A549 (cell line): ENCODE measurements around the gene JAZF1. TPM values are rescaled to one million over a fixed set of nuclear protein-coding genes. Genes with fewer than 3 reads are reported as not detected.

ENCODE experiments used
- ATAC-seq, 2 experiments: fragments of 200-7000 bp in 1 of 2; fragments of >200 bp in 1 of 2; cut with Nextera tagmentation in 1 of 2; cut with Tn5 transposase in 1 of 2; 3 replicates each; pipeline versions ENCODE4 v1.8.0 to v1.9.1; 2018 to 2020; ENCODE audit warnings: mild to moderate bottlenecking in 1 of 2, moderate library complexity in 1 of 2
- CTCF ChIA-PET: fragments of 300-600 bp; sonication (Branson Sonifier 250); formaldehyde crosslinking; extraction: SDS; loops from one replicate; lab custom pipeline; 2021; ENCODE audit warnings: antibody characterized with exemption, inconsistent platforms; lab: Yijun Ruan, JAX
- POLR2A ChIA-PET: fragments of 350-600 bp; formaldehyde crosslinking; extraction: SDS; loops from one replicate; lab custom pipeline; 2021; ENCODE audit warnings: antibody characterized with exemption, inconsistent platforms; lab: Yijun Ruan, JAX
- DNase-seq, 2 experiments: peaks; one replicate each; pipeline versions ENCODE4 v3.0.0 to v3.0.0-alpha.2; 2011 to 2016; ENCODE audit warnings: low read depth in 1 of 2, low spot score in 1 of 2
- FAIRE-seq: peaks from 2 replicates; lab custom pipeline; 2011; peaks lifted over from hg19 to GRCh38; lab: Jason Lieb, UNC
- H3K27ac ChIP-seq, 2 experiments: fragments of >200 bp; sonication (Bioruptor Twin); formaldehyde crosslinking; 3 replicates each; pipeline ENCODE4 v1.5.1; 2016 to 2017
- H3K4me1 ChIP-seq: fragments of >200 bp; sonication (Bioruptor Twin); formaldehyde crosslinking; 3 replicates; pipeline ENCODE4 v1.6.1; 2016
- H3K4me2 ChIP-seq: fragments of >200 bp; sonication (Bioruptor Twin); formaldehyde crosslinking; 3 replicates; pipeline ENCODE4 v1.6.1; 2016
- H3K4me3 ChIP-seq: fragments of >200 bp; sonication (Bioruptor Twin); formaldehyde crosslinking; 3 replicates; pipeline ENCODE4 v1.5.1; 2016
- H3K9me3 ChIP-seq: fragments of >200 bp; sonication (Bioruptor Twin); formaldehyde crosslinking; 3 replicates; pipeline ENCODE4 v1.6.1; 2016
- CBX8 ChIP-seq: fragments of 200-600 bp; sonication (generic); IDR thresholded peaks from 2 replicates; pipeline ENCODE4 v1.6.1; 2016
- CEBPB ChIP-seq, 2 experiments: fragments of >200 bp in 1 of 2; sonication (Bioruptor Twin) in 1 of 2; formaldehyde crosslinking in 1 of 2; IDR thresholded peaks; 2 replicates each; pipeline ENCODE4 v1.6.1; 2012 to 2016
- CHD2 ChIP-seq: fragments of 150-350 bp; IDR thresholded peaks from 2 replicates; pipeline ENCODE4 v1.6.1; 2014; ENCODE audit warnings: low read length; ENCODE audit not compliant: partially characterized antibody
- ESRRA ChIP-seq: fragments of 150-350 bp; IDR thresholded peaks from 2 replicates; pipeline ENCODE4 v1.6.1; 2014; ENCODE audit warnings: mild to moderate bottlenecking, low read length, borderline replicate concordance
- FOSL2 ChIP-seq, 2 experiments: fragments of 450-650 bp in 1 of 2; fragments of >200 bp in 1 of 2; sonication (Bioruptor Twin) in 1 of 2; formaldehyde crosslinking; IDR thresholded peaks; 2 replicates each; pipeline versions ENCODE4 v1.5.0 to v1.6.1; 2016 to 2020; ENCODE audit warnings: mild to moderate bottlenecking in 1 of 2, moderate library complexity in 1 of 2
- GATA3 ChIP-seq: IDR thresholded peaks from 2 replicates; pipeline ENCODE4 v1.6.1; 2012; ENCODE audit warnings: borderline replicate concordance
- HES2 ChIP-seq: fragments of >200 bp; sonication (Bioruptor Twin); formaldehyde crosslinking; IDR thresholded peaks from 2 replicates; pipeline ENCODE4 v1.6.1; 2016
- HOXB13 ChIP-seq: fragments of 250-450 bp; sonication (Bioruptor Pico); IDR thresholded peaks from 2 replicates; pipeline ENCODE4 v1.5.0; 2020; ENCODE audit warnings: low read depth, mild to moderate bottlenecking, moderate library complexity
- JUN ChIP-seq, 2 experiments: fragments of >200 bp; sonication (Bioruptor Twin); formaldehyde crosslinking; IDR thresholded peaks; 2 replicates in 1 of 2; 3 replicates in 1 of 2; pipeline ENCODE4 v1.6.1; 2016 to 2017
- JUNB ChIP-seq: fragments of >200 bp; sonication (Bioruptor Twin); formaldehyde crosslinking; IDR thresholded peaks from 2 replicates; pipeline ENCODE4 v1.6.1; 2016
- KDM1A ChIP-seq: fragments of 200-600 bp; sonication (generic); IDR thresholded peaks from 2 replicates; pipeline ENCODE4 v1.6.1; 2016; ENCODE audit warnings: low read depth, mild to moderate bottlenecking
- KDM5A ChIP-seq: fragments of 200-600 bp; sonication (generic); IDR thresholded peaks from 2 replicates; pipeline ENCODE4 v1.6.1; 2016; ENCODE audit warnings: antibody characterized with exemption, mild to moderate bottlenecking
- MAFK ChIP-seq: fragments of 450-650 bp; IDR thresholded peaks from 2 replicates; pipeline ENCODE4 v1.6.1; 2014; ENCODE audit not compliant: partially characterized antibody
- MAX ChIP-seq: IDR thresholded peaks from 2 replicates; pipeline ENCODE4 v1.6.1; 2012
- NPAS2 ChIP-seq: fragments of 250-450 bp; sonication (Bioruptor Pico); IDR thresholded peaks from 2 replicates; pipeline ENCODE4 v1.8.0; 2022; ENCODE audit warnings: mild to moderate bottlenecking, moderate library complexity, borderline replicate concordance
- PHF8 ChIP-seq: fragments of 200-600 bp; sonication (generic); IDR thresholded peaks from 2 replicates; pipeline ENCODE4 v1.6.1; 2016; ENCODE audit warnings: low read depth, mild to moderate bottlenecking, antibody characterized with exemption, moderate library complexity, borderline replicate concordance
- POLR2AphosphoS2 ChIP-seq: conservative IDR thresholded peaks from 2 replicates; pipeline ENCODE4 v1.6.1; 2012; ENCODE audit warnings: low read length, improper control_type of control experiment, inconsistent platforms
- TFCP2L1 ChIP-seq: fragments of 250-450 bp; sonication (Bioruptor Pico); IDR thresholded peaks from 2 replicates; pipeline ENCODE4 v1.5.0; 2021; ENCODE audit warnings: mild to moderate bottlenecking
- WGBS: methylation state at CpG from one replicate; pipeline ENCODE4 v1.1.6; 2017; ENCODE audit errors: missing lambda C conversion rate; 5-methylcytosine and 5-hydroxymethylcytosine counted together
- polyA plus RNA-seq, 4 experiments: library from polyadenylated mRNA; depleted of rRNA in 3 of 4; stranded (reverse); fragments of >200 nt; fragmentation: RNase III in 1 of 4; extraction: RNeasy Plus Mini Kit Qiagen cat#74134 plus additional on column Dnase treatment in 1 of 4; gene quantifications; 2 replicates in 3 of 4; 3 replicates in 1 of 4; pipeline ENCODE4 v1.2.3, GENCODE V29; 2011 to 2017
- TF ChIP-seq, protein P1 (sequence below): fragments of 150-350 bp; IDR thresholded peaks from 2 replicates; pipeline ENCODE4 v1.6.1; 2014; ENCODE audit warnings: low read depth, mild to moderate bottlenecking, low read length
- TF ChIP-seq, protein P2 (sequence below): IDR thresholded peaks from 2 replicates; pipeline ENCODE4 v1.6.1; 2012

The JAZF1 gene
- polyA plus RNA-seq, 2 of the 4 experiments (the other 2 are of a cell fraction), result 1.9 to 2.8 TPM

DNA sequence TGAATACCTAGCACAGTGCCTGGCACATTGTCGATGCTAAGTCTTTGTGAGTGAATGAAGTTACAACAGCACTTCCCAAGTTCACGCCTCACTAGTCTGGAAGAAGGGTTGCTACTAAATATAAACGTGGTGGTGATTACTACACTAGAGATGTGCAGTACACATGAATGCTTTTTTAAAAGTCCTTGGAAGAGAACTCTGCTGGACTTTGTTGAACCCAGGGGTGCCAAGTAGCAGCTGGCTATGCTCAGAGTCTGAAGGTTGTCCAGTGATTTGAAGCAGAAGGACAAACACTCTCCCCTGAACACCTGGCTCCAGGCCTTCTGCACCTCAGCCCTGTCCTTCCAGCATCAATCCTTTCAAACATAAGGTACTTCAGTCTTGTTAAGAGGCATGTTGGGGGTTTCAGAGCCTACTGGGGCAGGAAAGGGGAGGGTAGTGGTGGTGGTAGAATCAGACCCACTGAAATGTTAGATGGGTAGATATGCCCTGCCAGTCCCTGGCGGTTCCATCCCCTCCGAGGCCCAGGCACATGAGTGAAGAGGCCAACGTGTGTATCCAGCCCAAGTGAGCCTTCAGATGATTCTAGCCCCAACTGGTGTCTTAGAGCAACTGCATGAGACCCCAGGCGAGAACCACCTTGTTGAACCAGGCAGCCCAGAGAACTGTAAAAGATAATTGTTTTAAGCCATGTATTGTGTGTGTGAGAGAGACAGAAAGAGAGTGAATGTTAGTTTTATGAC, 346.2 kb downstream of the JAZF1 start:
- Histone ChIP-seq H3K27ac (no peak overlapping the region), H3K4me3 (no peak overlapping the region), H3K9me3 (no peaks in the 10 kb centered on the region), H3K4me1 (no peaks in the 10 kb centered on the region), H3K4me2 (no peak overlapping the region)
- TF ChIP-seq JUN (IDR thresholded peaks at IDR 0.05), result 0 out of 5 replicates have a peak, but pooled peaks of 1 of the 2 experiments have one; percentile 24
- no peak for TF ChIP-seq FOSL2 (IDR thresholded peaks at IDR 0.05)
- no peak for TF ChIP-seq FOSL2 (CRISPR knock-in tag; IDR thresholded peaks at IDR 0.05)
- ATAC-seq, result 0 out of 6 replicates have a peak, but pooled peaks of 1 of the 2 experiments have one; percentile 9
- WGBS, result 81% methylated on average over 7 of the region's 7 CpGs
- no peak for DNase-seq
- ChIA-PET CTCF (interaction anchor here (1.3 kb wide), 1 partner anchor 60 kb away, joined by 4 read pairs; no protein-coding TSS in a partner anchor), POLR2A (no interaction called here)
- no peak for FAIRE-seq

GRCh38 chr7:27826357-27826756, 354.2 kb downstream of the JAZF1 start:
- Histone ChIP-seq H3K4me3 (no peak overlapping the region), H3K27ac (no peak overlapping the region), H3K9me3 (no peaks in the 10 kb centered on the region)
- POLR2A ChIA-PET, result no interaction called here
- no peak for ATAC-seq
- DNase-seq, result no peak
- TF ChIP-seq POLR2AphosphoS2 (no peak), ESRRA (no peak), GATA3 (no peak), PHF8 (no peak), NPAS2 (CRISPR knock-in tag) (no peak), CHD2 (no peak), JUNB (no peak), MAX (no peak), KDM1A (no peak), MAFK (no peak)
- TF ChIP-seq, all 56 proteins: peak for 0
- FAIRE-seq, result no peak
- no peaks in the 10 kb centered on the region for H3K4me1 ChIP-seq
- CTCF ChIA-PET, result interaction anchor here (1.4 kb wide), 1 partner anchor 270 kb away, joined by 3 read pairs; no protein-coding TSS in a partner anchor
- H3K4me2 ChIP-seq, result no peak overlapping the region
- WGBS, result 88% methylated on average over 5 of the region's 5 CpGs

GRCh38 chr7:27825891-27826290, 354.7 kb downstream of the JAZF1 start:
- no peak overlapping the region for H3K27ac ChIP-seq
- FAIRE-seq (no peak), ATAC-seq (no peak), DNase-seq (no peak)
- WGBS, result 88% methylated on average over 2 of the region's 2 CpGs
- no peaks in the 10 kb centered on the region for H3K9me3 ChIP-seq
- CTCF ChIA-PET, result interaction anchor here (0.7 to 1.4 kb wide), 2 partner anchors 12 to 270 kb away, joined by 3 read pairs; no protein-coding TSS in a partner anchor
- no peaks in the 10 kb centered on the region for H3K4me1 ChIP-seq
- no peak overlapping the region for H3K4me2 ChIP-seq
- TF ChIP-seq KDM5A (no peak), MAFK (no peak)
- no peak overlapping the region for H3K4me3 ChIP-seq
- POLR2A ChIA-PET, result no interaction called here

DNA sequence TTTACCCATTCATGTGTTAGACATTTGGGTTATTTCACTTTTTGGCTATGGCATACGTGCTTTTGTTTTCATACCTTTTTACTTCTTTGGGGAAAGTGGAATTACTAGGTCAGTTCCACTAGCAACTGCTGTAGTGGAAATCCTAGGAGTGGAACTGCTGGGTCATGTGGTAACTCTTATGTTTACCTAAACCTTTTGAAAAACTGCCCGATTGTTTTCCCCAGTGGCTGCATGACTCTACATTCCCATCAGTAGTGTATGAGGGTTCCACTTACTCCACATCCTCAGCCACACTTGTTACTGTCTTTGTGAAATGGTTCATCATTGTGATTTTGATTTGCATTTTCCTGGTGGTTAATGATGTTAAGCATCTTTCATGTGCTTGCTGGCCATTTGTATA, 358.4 kb downstream of the JAZF1 start:
- TF ChIP-seq HOXB13 (CRISPR knock-in tag) (no peak), TFCP2L1 (CRISPR knock-in tag) (no peak), POLR2AphosphoS2 (no peak), CEBPB (IDR thresholded peaks at IDR 0.05) (no peak), HES2 (no peak), CBX8 (no peak)
- TF ChIP-seq, protein P1, sequence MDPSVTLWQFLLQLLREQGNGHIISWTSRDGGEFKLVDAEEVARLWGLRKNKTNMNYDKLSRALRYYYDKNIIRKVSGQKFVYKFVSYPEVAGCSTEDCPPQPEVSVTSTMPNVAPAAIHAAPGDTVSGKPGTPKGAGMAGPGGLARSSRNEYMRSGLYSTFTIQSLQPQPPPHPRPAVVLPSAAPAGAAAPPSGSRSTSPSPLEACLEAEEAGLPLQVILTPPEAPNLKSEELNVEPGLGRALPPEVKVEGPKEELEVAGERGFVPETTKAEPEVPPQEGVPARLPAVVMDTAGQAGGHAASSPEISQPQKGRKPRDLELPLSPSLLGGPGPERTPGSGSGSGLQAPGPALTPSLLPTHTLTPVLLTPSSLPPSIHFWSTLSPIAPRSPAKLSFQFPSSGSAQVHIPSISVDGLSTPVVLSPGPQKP, result no peak
- TF ChIP-seq, protein P2, sequence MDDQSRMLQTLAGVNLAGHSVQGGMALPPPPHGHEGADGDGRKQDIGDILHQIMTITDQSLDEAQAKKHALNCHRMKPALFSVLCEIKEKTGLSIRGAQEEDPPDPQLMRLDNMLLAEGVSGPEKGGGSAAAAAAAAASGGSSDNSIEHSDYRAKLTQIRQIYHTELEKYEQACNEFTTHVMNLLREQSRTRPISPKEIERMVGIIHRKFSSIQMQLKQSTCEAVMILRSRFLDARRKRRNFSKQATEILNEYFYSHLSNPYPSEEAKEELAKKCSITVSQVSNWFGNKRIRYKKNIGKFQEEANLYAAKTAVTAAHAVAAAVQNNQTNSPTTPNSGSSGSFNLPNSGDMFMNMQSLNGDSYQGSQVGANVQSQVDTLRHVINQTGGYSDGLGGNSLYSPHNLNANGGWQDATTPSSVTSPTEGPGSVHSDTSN, result no peak
- CTCF ChIA-PET, result no interaction called here
- DNase-seq, result no peak
- no peaks in the 10 kb centered on the region for H3K9me3 ChIP-seq
- H3K4me1 ChIP-seq, result no peaks in the 10 kb centered on the region
- H3K27ac ChIP-seq, result no peak overlapping the region
- no peak overlapping the region for H3K4me2 ChIP-seq
- WGBS, result 93% methylated on average over 2 of the region's 2 CpGs
- peak; percentile 32 for FAIRE-seq
- POLR2A ChIA-PET, result no interaction called here
- no peak overlapping the region for H3K4me3 ChIP-seq
- no peak for ATAC-seq
